ENCODE data around the gene ASF1B. TPM values are rescaled to one million over a fixed set of nuclear protein-coding genes. Genes with fewer than 3 reads are reported as not detected.
A peak's percentile ranks its signal among the peaks of the same experiment; 100 is the strongest.

The ASF1B gene
- total and polyA plus RNA-seq, 7 donors: 0.20 to 6.0 (median 0.93) TPM; not detected in 1

DNA sequence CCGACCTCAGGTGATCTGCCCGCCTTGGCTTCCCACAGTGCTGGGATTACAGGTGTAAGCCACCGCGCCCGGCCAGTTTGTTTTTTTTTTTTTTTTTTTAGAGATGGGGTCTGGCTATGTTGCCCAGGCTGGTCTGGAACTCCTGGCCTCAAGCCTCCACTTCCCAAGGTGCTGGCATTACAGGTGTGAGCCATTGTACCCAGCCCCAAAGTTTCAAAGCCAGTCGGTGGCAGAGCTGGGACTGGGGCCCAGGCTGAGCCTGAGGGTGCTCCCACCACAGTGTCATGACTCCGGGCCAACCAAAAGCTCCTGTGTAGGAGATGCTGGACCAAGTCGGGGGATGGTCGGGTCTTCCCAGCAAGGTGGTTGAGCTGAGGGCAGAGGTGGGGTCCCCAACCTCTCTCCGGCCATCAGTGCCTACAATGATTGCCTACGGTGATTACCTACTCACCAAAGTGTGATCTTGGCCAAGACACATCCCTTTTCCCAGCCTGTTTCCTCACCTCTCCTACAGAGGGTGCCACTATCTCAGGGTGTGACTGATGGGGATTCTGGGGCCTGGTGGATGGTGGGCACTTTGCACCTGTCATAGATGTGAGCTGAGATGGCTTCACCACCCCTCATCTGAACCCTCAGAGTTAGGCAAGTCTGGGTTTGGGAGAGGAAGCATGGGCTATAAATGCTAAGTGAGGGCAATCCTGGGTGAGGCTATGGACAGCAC lies 40.0 kb downstream of the ASF1B start:
- intact Hi-C loops (cut with DNase I): no loop called here
- no peak overlapping the region for H3K4me3 ChIP-seq
- H3K27ac ChIP-seq: no peak overlapping the region
- ATAC-seq (peak in 2 of 4 donors; percentile 12 to 28), DNase-seq (no peak)
- no peaks in the 10 kb centered on the region for H3K27me3 ChIP-seq (ENCODE audit: insufficient read depth in 3 of 3, low read length in 2 of 3)
- TF ChIP-seq, protein P1, sequence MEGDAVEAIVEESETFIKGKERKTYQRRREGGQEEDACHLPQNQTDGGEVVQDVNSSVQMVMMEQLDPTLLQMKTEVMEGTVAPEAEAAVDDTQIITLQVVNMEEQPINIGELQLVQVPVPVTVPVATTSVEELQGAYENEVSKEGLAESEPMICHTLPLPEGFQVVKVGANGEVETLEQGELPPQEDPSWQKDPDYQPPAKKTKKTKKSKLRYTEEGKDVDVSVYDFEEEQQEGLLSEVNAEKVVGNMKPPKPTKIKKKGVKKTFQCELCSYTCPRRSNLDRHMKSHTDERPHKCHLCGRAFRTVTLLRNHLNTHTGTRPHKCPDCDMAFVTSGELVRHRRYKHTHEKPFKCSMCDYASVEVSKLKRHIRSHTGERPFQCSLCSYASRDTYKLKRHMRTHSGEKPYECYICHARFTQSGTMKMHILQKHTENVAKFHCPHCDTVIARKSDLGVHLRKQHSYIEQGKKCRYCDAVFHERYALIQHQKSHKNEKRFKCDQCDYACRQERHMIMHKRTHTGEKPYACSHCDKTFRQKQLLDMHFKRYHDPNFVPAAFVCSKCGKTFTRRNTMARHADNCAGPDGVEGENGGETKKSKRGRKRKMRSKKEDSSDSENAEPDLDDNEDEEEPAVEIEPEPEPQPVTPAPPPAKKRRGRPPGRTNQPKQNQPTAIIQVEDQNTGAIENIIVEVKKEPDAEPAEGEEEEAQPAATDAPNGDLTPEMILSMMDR (IDR thresholded peaks at IDR 0.05): no peak
- peaks cover 10% of the 10 kb centered on the region for H3K9me3 ChIP-seq
- WGBS, 3 donors: 92 to 99% (median 94%) methylated on average over 8 to 11 of the region's 11 CpGs
- peaks cover 5% of the 10 kb centered on the region for H3K4me1 ChIP-seq
- H3K36me3 ChIP-seq (ENCODE audit: insufficient read depth in 1 of 2, low read depth in 1 of 2): peaks cover 3 to 58% of the 10 kb centered on the region in 2 donors

DNA sequence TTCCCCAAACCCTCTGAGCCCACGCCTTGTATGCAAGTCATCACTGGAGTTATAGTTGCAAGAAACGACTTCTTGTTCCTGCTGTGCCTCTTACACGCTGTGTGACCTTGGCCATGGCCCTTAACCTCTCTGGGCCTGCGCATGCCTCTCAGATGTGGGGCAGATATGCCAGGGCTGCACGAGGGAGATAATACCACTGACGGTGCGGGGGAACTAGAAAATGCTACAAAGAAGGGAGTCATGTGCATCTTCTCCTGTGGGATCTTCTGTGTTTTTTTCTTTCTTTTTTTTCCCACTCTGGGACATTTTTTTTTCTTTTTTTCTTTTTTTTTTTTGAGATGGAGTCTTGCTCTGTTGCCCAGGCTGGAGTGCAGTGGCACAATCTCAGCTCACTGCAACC lies 41.5 kb downstream of the ASF1B start:
- H3K27ac ChIP-seq: no peak overlapping the region
- DNase-seq: no peak
- H3K27me3 ChIP-seq (ENCODE audit: insufficient read depth in 3 of 3, low read length in 2 of 3): no peaks in the 10 kb centered on the region
- no peak overlapping the region for H3K4me3 ChIP-seq
- intact Hi-C loops (cut with DNase I): no loop called here
- TF ChIP-seq, protein P1 (IDR thresholded peaks at IDR 0.05): no peak
- H3K4me1 ChIP-seq: peaks cover 6% of the 10 kb centered on the region
- H3K36me3 ChIP-seq (ENCODE audit: insufficient read depth in 1 of 2, low read depth in 1 of 2): peaks cover 0 to 42% of the 10 kb centered on the region in 2 donors
- peaks cover 10% of the 10 kb centered on the region for H3K9me3 ChIP-seq
- ATAC-seq: no peak
- 88% methylated on average over 7 of the region's 7 CpGs for WGBS, 3 donors

DNA sequence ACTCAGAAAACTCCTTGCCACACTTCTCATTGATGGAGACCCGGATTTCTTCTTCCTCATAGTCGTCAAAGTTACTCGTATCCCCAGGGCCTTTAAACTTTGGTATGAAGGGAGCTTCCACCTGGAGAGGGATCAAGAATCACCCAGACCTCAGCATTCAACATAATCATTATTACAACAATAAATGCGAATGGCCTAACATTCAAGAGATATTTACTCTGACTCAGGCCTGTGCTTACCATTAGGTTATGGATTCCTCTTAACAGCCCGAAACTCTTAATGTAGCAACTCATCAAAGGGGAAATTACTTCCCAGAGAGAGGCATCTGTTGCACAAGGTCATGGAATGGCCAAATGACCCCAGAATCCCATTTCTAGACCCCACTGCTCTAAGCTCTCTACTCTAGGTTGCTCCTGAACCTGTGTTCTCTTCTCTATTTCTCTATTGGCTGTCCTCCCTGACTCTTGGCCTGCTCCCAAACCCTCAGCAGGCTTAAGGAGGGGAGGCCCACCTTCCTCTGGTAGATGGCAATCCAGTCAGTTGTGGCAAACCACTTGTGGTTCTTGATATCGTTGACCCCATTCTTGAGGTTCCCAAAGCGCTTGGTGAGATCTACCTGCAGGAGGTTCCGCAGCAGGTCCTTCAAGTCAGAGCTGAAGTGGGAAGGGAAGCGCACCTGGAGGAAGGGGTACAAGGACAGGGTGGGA lies 43.1 kb downstream of the ASF1B start:
- TF ChIP-seq, protein P1 (IDR thresholded peaks at IDR 0.05): no peak
- peaks cover 0 to 35% of the 10 kb centered on the region in 2 donors for H3K36me3 ChIP-seq (ENCODE audit: insufficient read depth in 1 of 2, low read depth in 1 of 2)
- ATAC-seq (no peak), DNase-seq (no peak)
- intact Hi-C loops (cut with DNase I): no loop called here
- H3K27ac ChIP-seq: no peak overlapping the region
- H3K4me3 ChIP-seq: no peak overlapping the region
- 96 to 98% (median 98%) methylated on average over 9 of the region's 9 CpGs for WGBS, 3 donors
- H3K27me3 ChIP-seq (ENCODE audit: insufficient read depth in 3 of 3, low read length in 2 of 3): no peaks in the 10 kb centered on the region
- H3K4me1 ChIP-seq: peaks cover 6% of the 10 kb centered on the region
- H3K9me3 ChIP-seq: peaks cover 10% of the 10 kb centered on the region

DNA sequence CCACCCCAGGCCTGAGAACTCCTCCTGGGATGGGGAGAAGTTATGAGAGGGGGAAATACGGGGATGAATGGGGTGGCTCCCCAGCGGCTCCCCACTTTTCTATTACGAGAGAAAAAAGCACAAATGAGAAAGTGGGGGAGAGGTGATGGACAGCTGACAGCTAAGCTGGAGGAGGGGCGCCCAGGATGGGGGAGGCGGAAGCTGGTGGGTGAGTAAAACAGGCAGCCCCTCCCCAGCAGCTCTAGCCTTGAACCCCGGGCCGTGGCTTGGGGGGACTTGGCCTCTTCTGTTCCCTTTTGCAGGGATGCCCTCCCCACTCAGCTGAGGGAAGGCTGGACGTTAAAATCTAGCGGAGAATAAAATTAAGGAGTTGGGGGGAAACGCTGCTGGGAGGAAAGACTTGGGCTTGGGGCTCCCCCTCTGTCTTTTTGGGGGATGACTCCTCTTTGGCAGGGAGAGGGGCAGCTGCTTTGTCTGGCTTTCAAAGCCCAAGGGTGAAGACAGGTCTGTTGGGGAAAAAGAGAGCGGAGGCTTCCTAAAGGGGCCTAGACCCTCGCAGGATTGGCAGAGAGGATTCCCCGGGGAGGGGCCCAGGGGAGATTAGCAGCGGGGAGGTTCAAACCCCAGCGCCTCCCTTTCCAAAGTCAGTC lies 44.5 kb downstream of the ASF1B start:
- DNase-seq (no peak), ATAC-seq (peak in 3 of 4 donors; percentile 1 to 8 (median 4))
- Histone ChIP-seq H3K36me3 (ENCODE audit: insufficient read depth in 1 of 2, low read depth in 1 of 2) (peaks cover 0 to 33% of the 10 kb centered on the region in 2 donors), H3K4me3 (peak overlapping the region; percentile 89), H3K27ac (peak overlapping the region; percentile 89), H3K9me3 (peaks cover 10% of the 10 kb centered on the region), H3K4me1 (peaks cover 6% of the 10 kb centered on the region), H3K27me3 (ENCODE audit: insufficient read depth in 3 of 3, low read length in 2 of 3) (no peaks in the 10 kb centered on the region)
- intact Hi-C loops (cut with DNase I): loop anchor here in 1 of 2 donors (1.0 kb wide), 1 partner anchor 44 kb away; the partner anchor contains the start of gene ASF1B
- TF ChIP-seq, protein P1 (IDR thresholded peaks at IDR 0.05): no peak
- WGBS, 3 donors: 20 to 30% (median 25%) methylated on average over 14 to 15 of the region's 15 CpGs
